DMS79 (cell line): ENCODE measurements around the gene ELF1.
"Not testable (repeated sequence)": the region's sequence is repeated elsewhere in the genome, so short reads cannot be mapped to it uniquely, and the experiment has no call there.

Experiments
- DNase-seq: peaks from one replicate; lab custom pipeline; 2025; lab: John Stamatoyannopoulos, UW

ELF1 gene

GRCh38 chr13:40982772-40983171 lies 36.3 kb downstream of the ELF1 start:
- no peak for DNase-seq

- DNase-seq = no peak
Observed at GRCh38 chr13:40981949-40982348, 37.2 kb downstream of the ELF1 start.

GRCh38 chr13:40981361-40981760 lies 37.8 kb downstream of the ELF1 start:
- no peak for DNase-seq

- no peak for DNase-seq
Observed at GRCh38 chr13:40980461-40980860, 38.7 kb downstream of the ELF1 start.

- no peak for DNase-seq
Observed at GRCh38 chr13:40979232-40979631, 39.9 kb downstream of the ELF1 start.

- DNase-seq = not testable (repeated sequence)
Observed at GRCh38 chr13:40978109-40978508, 41.0 kb downstream of the ELF1 start.

- DNase-seq = no peak
Observed at GRCh38 chr13:40975441-40975840, 43.7 kb downstream of the ELF1 start.

- DNase-seq = no peak
Observed at GRCh38 chr13:40974460-40975407, 44.4 kb downstream of the ELF1 start.

- DNase-seq = no peak
Observed at GRCh38 chr13:40973409-40973808, 45.7 kb downstream of the ELF1 start.

- no peak for DNase-seq
Observed at GRCh38 chr13:40971321-40971720, 47.8 kb downstream of the ELF1 start.

- no peak for DNase-seq
Observed at GRCh38 chr13:40970803-40971202, 48.3 kb downstream of the ELF1 start.

- DNase-seq = no peak
Observed at GRCh38 chr13:40969169-40969901, 49.8 kb downstream of the ELF1 start.

GRCh38 chr13:40968416-40969000 lies 50.6 kb downstream of the ELF1 start:
- DNase-seq = no peak

- DNase-seq = no peak
Observed at GRCh38 chr13:40966298-40966697, 52.8 kb downstream of the ELF1 start.

GRCh38 chr13:40963927-40964326 lies 55.2 kb downstream of the ELF1 start:
- DNase-seq = no peak

- no peak for DNase-seq
Observed at GRCh38 chr13:40961826-40962225, 57.3 kb downstream of the ELF1 start.

GRCh38 chr13:40961214-40961613 lies 57.9 kb downstream of the ELF1 start:
- no peak for DNase-seq

GRCh38 chr13:40960716-40961115 lies 58.4 kb downstream of the ELF1 start:
- no peak for DNase-seq

- DNase-seq = no peak
Observed at GRCh38 chr13:40958655-40959054, 60.5 kb downstream of the ELF1 start.

- DNase-seq = no peak
Observed at GRCh38 chr13:40946485-40946884, 72.6 kb downstream of the ELF1 start.

- no peak for DNase-seq
Observed at GRCh38 chr13:40943073-40943472, 76.0 kb downstream of the ELF1 start.

- no peak for DNase-seq
Observed at GRCh38 chr13:40941581-40941980, 77.5 kb downstream of the ELF1 start.

GRCh38 chr13:40940841-40941240 lies 78.3 kb downstream of the ELF1 start:
- no peak for DNase-seq
